ENCODE results near the gene NUDT17.

The NUDT17 gene

GRCh38 chr1:145858901-145859490, 13.6 kb downstream of the NUDT17 start, which contains the start of gene PIAS3:
Gene PIAS3 (minus strand): TSS chr1:145859081. CDS start chr1:145858990, 91 bp downstream.
- H3K4me1 ChIP-seq = no peaks in the 10 kb centered on the region
- peak within 1 kb of the TSS; percentile 99 for H3K4me3 ChIP-seq (ENCODE audit: low read depth, low read length)
- TF ChIP-seq CTCF (IDR thresholded peaks at IDR 0.05; ENCODE audit: low read depth, low read length) = no peak
- peak; percentile 98 for DNase-seq
- no peaks in the 10 kb centered on the region; the same call in 1 of the 2 replicates for H3K36me3 ChIP-seq
- no peaks in the 10 kb centered on the region for H3K27me3 ChIP-seq
- no peaks in the 10 kb centered on the region for H3K9me3 ChIP-seq

GRCh38 chr1:145859491-145860023, 14.1 kb downstream of the NUDT17 start:
- Histone ChIP-seq H3K9me3 (no peaks in the 10 kb centered on the region), H3K36me3 (no peaks in the 10 kb centered on the region; the same call in 1 of the 2 replicates), H3K4me1 (no peaks in the 10 kb centered on the region), H3K27me3 (no peaks in the 10 kb centered on the region), H3K4me3 (ENCODE audit: low read depth, low read length) (peak overlapping the region; percentile 99)
- peak; percentile 94 for DNase-seq
- TF ChIP-seq CTCF (IDR thresholded peaks at IDR 0.05; ENCODE audit: low read depth, low read length) = no peak

- Histone ChIP-seq H3K9me3 (no peaks in the 10 kb centered on the region), H3K36me3 (no peaks in the 10 kb centered on the region), H3K27me3 (peaks cover 21% of the 10 kb centered on the region), H3K4me3 (ENCODE audit: low read depth, low read length) (no peak overlapping the region), H3K4me1 (no peaks in the 10 kb centered on the region)
- TF ChIP-seq CTCF (IDR thresholded peaks at IDR 0.05; ENCODE audit: low read depth, low read length) = no peak
- DNase-seq = no peak
These were observed 18.0 kb downstream of the NUDT17 start for GRCh38 chr1:145863282-145864018.

GRCh38 chr1:145868232-145868631, 22.8 kb downstream of the NUDT17 start:
- TF ChIP-seq CTCF (IDR thresholded peaks at IDR 0.05; ENCODE audit: low read depth, low read length) = no peak
- H3K4me3 ChIP-seq (ENCODE audit: low read depth, low read length) = no peak overlapping the region
- no peak for DNase-seq
- H3K36me3 ChIP-seq = no peaks in the 10 kb centered on the region
- no peaks in the 10 kb centered on the region for H3K4me1 ChIP-seq
- no peaks in the 10 kb centered on the region for H3K9me3 ChIP-seq
- H3K27me3 ChIP-seq = peaks cover 27% of the 10 kb centered on the region

- Histone ChIP-seq H3K4me1 (no peaks in the 10 kb centered on the region), H3K9me3 (no peaks in the 10 kb centered on the region), H3K36me3 (no peaks in the 10 kb centered on the region), H3K27me3 (peaks cover 15% of the 10 kb centered on the region), H3K4me3 (ENCODE audit: low read depth, low read length) (no peak overlapping the region)
- no peak for DNase-seq
- no peak for TF ChIP-seq CTCF (IDR thresholded peaks at IDR 0.05; ENCODE audit: low read depth, low read length)
These were observed 26.8 kb downstream of the NUDT17 start for GRCh38 chr1:145871994-145872924.
